Panc1 (cell line): ENCODE measurements around the gene PAX9. TPM values are rescaled to one million over a fixed set of nuclear protein-coding genes. Genes with fewer than 3 reads are reported as not detected.

Source experiments
- ATAC-seq: fragments of 200-7000 bp; cut with Tn5 transposase; 2 replicates; pipeline ENCODE4 v1.9.1; 2020; ENCODE audit warnings: mild to moderate bottlenecking, moderate library complexity
- BruUV-seq: library from RNA; stranded (reverse); fragments of 400-500 nt; replicated peaks from 2 replicates; lab custom pipeline; 2021; lab: Mats Ljungman, UMichigan
- CTCF ChIA-PET: fragments of 300-600 bp; sonication (Branson Sonifier 250); formaldehyde crosslinking; loops from one replicate; lab custom pipeline; 2022; ENCODE audit warnings: antibody characterized with exemption; lab: Charles Lee
- POLR2A ChIA-PET: fragments of 300-600 bp; sonication (Branson Sonifier 250); formaldehyde crosslinking; loops from one replicate; lab custom pipeline; 2022; ENCODE audit warnings: antibody characterized with exemption; lab: Charles Lee
- DNase-seq: peaks from one replicate; pipeline ENCODE4 v3.0.0-alpha.2; 2010; ENCODE audit warnings: low read depth, low spot score
- H3K27ac ChIP-seq: 2 replicates; pipeline ENCODE4 v1.5.1; 2011; ENCODE audit warnings: mild to moderate bottlenecking, low read length, inconsistent platforms
- H3K27me3 ChIP-seq: fragments of 200-500 bp; sonication (Bioruptor generic); 2 replicates; pipeline ENCODE4 v1.6.0; 2014; ENCODE audit warnings: low read length, inconsistent platforms; ENCODE audit not compliant: control insufficient read depth, insufficient read depth
- H3K36me3 ChIP-seq: fragments of 200-500 bp; sonication (Bioruptor generic); 2 replicates; pipeline ENCODE4 v1.5.1; 2014; ENCODE audit warnings: inconsistent platforms, mild to moderate bottlenecking, low read length, moderate library complexity; ENCODE audit not compliant: control insufficient read depth, insufficient read depth
- H3K4me1 ChIP-seq: 2 replicates; pipeline ENCODE4 v1.5.1; 2011; ENCODE audit warnings: inconsistent platforms, mild to moderate bottlenecking, low read length, moderate library complexity; ENCODE audit not compliant: control insufficient read depth, insufficient read depth
- H3K4me3 ChIP-seq, 2 experiments: 2 replicates each; pipeline ENCODE4 v1.5.1; 2011 to 2012; ENCODE audit warnings: low read depth in 2 of 2, low read length in 2 of 2, mild to moderate bottlenecking in 2 of 2, inconsistent platforms in 1 of 2, moderate library complexity in 1 of 2
- H3K9me3 ChIP-seq: fragments of 200-500 bp; sonication (Bioruptor generic); 2 replicates; pipeline ENCODE4 v1.5.1; 2014; ENCODE audit warnings: low read depth, mild to moderate bottlenecking, inconsistent platforms, low read length, moderate library complexity; ENCODE audit not compliant: control insufficient read depth, insufficient read depth
- POLR2AphosphoS5 ChIP-seq: IDR thresholded peaks from 2 replicates; pipeline ENCODE4 v1.6.1; 2012; ENCODE audit warnings: mild to moderate bottlenecking, low read depth, low read length, moderate library complexity
- SIN3A ChIP-seq: IDR thresholded peaks from 2 replicates; pipeline ENCODE4 v1.6.1; 2012; ENCODE audit warnings: low read depth, mild to moderate bottlenecking, low read length, moderate library complexity, borderline replicate concordance; ENCODE audit not compliant: insufficient read depth
- TCF7L2 ChIP-seq: IDR thresholded peaks from 2 replicates; pipeline ENCODE4 v1.6.1; 2011; ENCODE audit warnings: mild to moderate bottlenecking, low read depth, low read length, inconsistent platforms
- in situ Hi-C: cut with HindIII; loops from 2 replicates; pipeline ENCODE4 v1.10.0; 2016; ENCODE audit warnings: low sequenced_read_pairs, low pct_unique_long_range_greater_than_20kb
- intact Hi-C: fragments of 100-400 bp; cut with micrococcal nuclease; formaldehyde crosslinking; loops from one replicate; pipeline ENCODE4 v1.10.0; 2022; ENCODE audit not compliant: unreplicated experiment
- total RNA-seq: library from RNA; stranded (reverse); gene quantifications from one replicate; pipeline ENCODE4 v1.2.1, GENCODE V29; 2021; ENCODE audit not compliant: unreplicated experiment
- TF ChIP-seq, protein P1 (sequence below), 2 experiments: IDR thresholded peaks; 2 replicates each; pipeline ENCODE4 v1.6.1; 2011 to 2012; ENCODE audit warnings: low read depth in 2 of 2, control low read depth in 1 of 2, low read length in 1 of 2, mild to moderate bottlenecking in 1 of 2, moderate library complexity in 1 of 2; ENCODE audit not compliant: insufficient read depth in 1 of 2
- TF ChIP-seq, protein P2 (sequence below): fragments of 450-650 bp; IDR thresholded peaks from 2 replicates; pipeline ENCODE4 v1.5.1; 2017; ENCODE audit warnings: mild to moderate bottlenecking

The PAX9 gene
- total RNA-seq, 1 experiment from 2014 or later = 0.82 TPM

- H3K4me1 ChIP-seq = no peaks in the 10 kb centered on the region
- no peak overlapping the region for H3K27ac ChIP-seq
- in situ Hi-C loops = no loop called here
- no peak for TF ChIP-seq POLR2AphosphoS5
- TF ChIP-seq TCF7L2 = no peak
- TF ChIP-seq, protein P1, sequence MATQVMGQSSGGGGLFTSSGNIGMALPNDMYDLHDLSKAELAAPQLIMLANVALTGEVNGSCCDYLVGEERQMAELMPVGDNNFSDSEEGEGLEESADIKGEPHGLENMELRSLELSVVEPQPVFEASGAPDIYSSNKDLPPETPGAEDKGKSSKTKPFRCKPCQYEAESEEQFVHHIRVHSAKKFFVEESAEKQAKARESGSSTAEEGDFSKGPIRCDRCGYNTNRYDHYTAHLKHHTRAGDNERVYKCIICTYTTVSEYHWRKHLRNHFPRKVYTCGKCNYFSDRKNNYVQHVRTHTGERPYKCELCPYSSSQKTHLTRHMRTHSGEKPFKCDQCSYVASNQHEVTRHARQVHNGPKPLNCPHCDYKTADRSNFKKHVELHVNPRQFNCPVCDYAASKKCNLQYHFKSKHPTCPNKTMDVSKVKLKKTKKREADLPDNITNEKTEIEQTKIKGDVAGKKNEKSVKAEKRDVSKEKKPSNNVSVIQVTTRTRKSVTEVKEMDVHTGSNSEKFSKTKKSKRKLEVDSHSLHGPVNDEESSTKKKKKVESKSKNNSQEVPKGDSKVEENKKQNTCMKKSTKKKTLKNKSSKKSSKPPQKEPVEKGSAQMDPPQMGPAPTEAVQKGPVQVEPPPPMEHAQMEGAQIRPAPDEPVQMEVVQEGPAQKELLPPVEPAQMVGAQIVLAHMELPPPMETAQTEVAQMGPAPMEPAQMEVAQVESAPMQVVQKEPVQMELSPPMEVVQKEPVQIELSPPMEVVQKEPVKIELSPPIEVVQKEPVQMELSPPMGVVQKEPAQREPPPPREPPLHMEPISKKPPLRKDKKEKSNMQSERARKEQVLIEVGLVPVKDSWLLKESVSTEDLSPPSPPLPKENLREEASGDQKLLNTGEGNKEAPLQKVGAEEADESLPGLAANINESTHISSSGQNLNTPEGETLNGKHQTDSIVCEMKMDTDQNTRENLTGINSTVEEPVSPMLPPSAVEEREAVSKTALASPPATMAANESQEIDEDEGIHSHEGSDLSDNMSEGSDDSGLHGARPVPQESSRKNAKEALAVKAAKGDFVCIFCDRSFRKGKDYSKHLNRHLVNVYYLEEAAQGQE (IDR thresholded peaks at IDR 0.05; ENCODE audit: insufficient read depth in 1 of 2, low read depth in 2 of 2, low read length in 1 of 2) = no peak
- TF ChIP-seq, protein P2, sequence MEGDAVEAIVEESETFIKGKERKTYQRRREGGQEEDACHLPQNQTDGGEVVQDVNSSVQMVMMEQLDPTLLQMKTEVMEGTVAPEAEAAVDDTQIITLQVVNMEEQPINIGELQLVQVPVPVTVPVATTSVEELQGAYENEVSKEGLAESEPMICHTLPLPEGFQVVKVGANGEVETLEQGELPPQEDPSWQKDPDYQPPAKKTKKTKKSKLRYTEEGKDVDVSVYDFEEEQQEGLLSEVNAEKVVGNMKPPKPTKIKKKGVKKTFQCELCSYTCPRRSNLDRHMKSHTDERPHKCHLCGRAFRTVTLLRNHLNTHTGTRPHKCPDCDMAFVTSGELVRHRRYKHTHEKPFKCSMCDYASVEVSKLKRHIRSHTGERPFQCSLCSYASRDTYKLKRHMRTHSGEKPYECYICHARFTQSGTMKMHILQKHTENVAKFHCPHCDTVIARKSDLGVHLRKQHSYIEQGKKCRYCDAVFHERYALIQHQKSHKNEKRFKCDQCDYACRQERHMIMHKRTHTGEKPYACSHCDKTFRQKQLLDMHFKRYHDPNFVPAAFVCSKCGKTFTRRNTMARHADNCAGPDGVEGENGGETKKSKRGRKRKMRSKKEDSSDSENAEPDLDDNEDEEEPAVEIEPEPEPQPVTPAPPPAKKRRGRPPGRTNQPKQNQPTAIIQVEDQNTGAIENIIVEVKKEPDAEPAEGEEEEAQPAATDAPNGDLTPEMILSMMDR = no peak
- TF ChIP-seq SIN3A = no peak
- DNase-seq (no peak), ATAC-seq (no peak)
- H3K36me3 ChIP-seq = no peaks in the 10 kb centered on the region
- intact Hi-C loops = no loop called here
- BruUV-seq = no TSS peak
- H3K27me3 ChIP-seq = no peaks in the 10 kb centered on the region
- CTCF ChIA-PET = no interaction called here
- no peak overlapping the region for H3K4me3 ChIP-seq
- no peaks in the 10 kb centered on the region for H3K9me3 ChIP-seq
- POLR2A ChIA-PET = no interaction called here
These were observed 45.9 kb downstream of the PAX9 start for GRCh38 chr14:36707570-36707969.

DNA sequence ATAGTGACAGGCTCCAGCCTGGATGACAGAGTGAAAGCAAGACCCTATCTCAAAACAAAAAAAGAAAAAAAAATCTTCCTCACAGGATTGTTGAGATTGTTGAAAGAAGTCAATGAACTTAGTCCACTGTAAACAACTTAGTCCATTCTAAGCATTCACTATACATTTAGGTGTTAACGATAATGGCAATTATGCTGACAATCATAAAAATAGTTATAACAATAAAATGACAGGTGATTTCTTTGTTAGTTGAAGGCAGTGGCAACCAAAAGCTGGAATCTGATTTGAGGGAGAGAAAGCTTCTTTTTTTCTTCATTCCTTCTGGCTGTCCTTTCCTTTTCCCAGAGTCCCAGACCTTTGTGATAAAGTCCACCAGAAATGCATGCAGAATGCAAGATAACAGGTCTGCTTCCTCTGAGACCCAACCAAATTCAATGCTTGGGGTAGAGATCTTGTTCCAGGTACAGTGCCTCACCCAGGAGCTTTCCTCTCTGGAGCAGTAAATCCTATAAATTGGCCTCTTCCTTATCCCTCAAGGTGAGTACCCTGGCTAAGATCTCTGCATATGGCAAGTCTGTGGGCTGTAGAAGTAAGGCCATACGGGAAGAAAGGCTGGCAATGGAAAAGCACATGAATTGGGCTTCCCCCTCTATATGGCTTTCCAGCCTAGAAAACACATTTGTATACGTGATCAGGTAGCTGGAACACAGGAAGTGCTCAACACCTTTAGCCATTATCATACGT, 52.5 kb downstream of the PAX9 start:
- ChIA-PET CTCF (interaction anchor here (0.6 kb wide), 1 partner anchor 102 kb away, joined by 7 read pairs; no protein-coding TSS in a partner anchor), POLR2A (no interaction called here)

More for the DNA sequence above, 52.5 kb downstream of the PAX9 start:
- H3K9me3 ChIP-seq = no peaks in the 10 kb centered on the region
- no peaks in the 10 kb centered on the region for H3K4me1 ChIP-seq
- no peak overlapping the region for H3K4me3 ChIP-seq
- intact Hi-C loops (no loop called here), in situ Hi-C loops (no loop called here)
- no peak for ATAC-seq
- no peaks in the 10 kb centered on the region for H3K27me3 ChIP-seq
- TF ChIP-seq TCF7L2 (no peak), SIN3A (no peak), POLR2AphosphoS5 (no peak)
- TF ChIP-seq, protein P2 = no peak
- TF ChIP-seq, protein P1 (IDR thresholded peaks at IDR 0.05; ENCODE audit: insufficient read depth in 1 of 2, low read depth in 2 of 2, low read length in 1 of 2) = no peak
- no TSS peak for BruUV-seq
- no peak for DNase-seq
- no peaks in the 10 kb centered on the region for H3K36me3 ChIP-seq
- no peak overlapping the region for H3K27ac ChIP-seq
